AG08396 (cell line): Measurements from ENCODE around the gene GJB1.
A peak's percentile ranks its signal among the peaks of the same experiment; 100 is the strongest.
"Not testable (repeated sequence)": the region's sequence is repeated elsewhere in the genome, so short reads cannot be mapped to it uniquely, and the experiment has no call there.

Source experiments
- DNase-seq: peaks from one replicate; pipeline ENCODE4 v3.0.0; 2012; ENCODE audit warnings: low spot score, mixed read lengths

GJB1 gene

DNA sequence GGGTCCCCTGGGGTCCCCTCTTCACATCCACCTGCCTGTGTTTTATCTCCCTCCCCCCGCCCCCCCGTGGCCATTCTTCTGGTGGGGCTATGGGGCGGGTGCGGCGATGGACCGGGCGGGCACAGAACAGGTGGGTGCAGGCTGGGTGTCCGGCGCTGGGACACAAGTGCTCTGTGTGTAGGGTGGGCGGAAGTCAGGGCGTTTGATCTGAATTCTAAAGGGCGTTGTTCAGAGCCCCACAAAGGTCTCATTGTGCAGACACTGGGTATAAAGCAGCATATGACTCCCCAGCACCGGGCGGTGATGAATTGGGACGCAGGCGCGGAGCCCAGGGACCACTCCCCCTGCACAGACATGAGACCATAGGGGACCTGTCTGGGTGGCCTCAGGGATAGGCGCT, at the start of gene GJB1:
Gene GJB1 (plus strand): TSS at position 296 of the 400 bp plus-strand sequence. CDS start 484 bp downstream, outside the sequence.
- no peak for DNase-seq

DNA sequence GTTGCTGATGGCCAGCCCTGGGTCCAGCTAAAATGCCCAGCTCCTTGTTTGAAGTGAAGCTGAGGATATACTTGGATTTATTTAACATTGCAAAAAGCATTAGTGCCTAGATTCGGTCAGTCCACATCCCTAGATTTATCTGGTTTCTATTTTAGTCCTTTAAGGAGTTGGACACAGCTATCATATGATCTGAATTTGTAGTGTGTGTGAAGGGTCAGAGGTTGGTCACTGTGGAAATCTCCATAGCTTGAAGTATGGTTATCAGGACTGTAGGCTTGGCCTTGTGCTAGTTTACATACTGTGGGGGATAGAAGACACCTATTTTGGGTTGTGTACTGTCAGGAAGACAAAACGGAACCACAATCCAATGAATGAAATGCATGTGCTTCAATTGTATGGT, 49.6 kb upstream of the GJB1 start:
- no peak for DNase-seq

DNA sequence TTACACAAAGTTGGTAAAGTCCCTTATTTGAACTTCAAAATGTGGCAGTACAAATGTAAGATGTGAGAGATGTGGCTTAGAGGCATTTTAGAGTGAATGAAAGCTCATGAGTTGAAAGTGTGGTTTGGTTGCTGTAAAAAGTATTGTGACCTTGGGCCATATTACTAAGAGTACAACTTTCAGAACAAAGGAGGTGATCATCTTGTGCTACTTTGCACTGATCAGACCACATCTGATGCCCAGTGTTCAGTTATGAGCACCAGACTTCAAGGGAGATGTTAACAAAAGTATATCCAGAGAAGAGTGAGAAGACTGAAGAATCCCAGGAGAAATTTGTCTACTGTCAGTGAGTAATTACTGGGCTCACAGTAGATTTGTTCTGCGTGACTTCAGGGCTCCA, 48.2 kb upstream of the GJB1 start:
- DNase-seq, result no peak

DNA sequence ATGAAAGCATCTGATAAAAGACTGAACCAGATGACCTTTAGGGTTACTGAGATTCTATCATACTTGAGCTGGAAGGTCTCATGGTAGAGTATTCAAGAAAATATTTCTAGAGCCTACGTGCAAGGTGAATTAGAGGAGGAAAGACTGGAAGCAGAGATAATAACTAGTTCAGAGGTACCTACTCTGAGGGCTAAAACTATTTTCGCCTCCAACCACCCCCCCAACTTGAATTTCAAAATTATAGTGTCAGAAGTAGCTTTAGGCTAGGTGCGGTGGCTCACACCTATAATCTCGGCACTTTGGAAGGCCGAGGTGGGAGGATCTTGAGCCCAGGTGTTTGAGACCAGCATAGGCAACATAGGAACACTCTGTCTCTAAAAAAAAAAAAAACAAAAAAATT, 47.5 kb upstream of the GJB1 start:
- DNase-seq, result no peak

DNA sequence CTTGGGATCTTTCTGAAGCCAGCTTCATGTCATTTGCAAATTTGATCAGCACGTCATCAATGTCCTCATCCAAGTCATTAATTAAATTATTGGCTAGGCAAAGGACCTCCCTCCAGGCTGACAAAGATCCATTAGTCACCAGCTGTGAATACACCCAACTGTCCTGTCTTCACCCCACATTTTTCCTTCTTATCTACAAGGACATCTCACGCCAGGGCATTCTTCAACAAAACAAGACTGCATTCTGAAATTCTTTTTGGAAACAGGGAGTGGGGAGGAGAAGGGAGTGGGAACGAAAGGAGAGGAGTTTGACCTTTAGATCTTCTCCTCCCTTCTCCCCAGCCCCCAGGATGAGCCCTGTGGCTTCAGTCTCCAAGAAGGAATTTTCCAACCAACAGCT, 45.7 kb upstream of the GJB1 start:
- DNase-seq, result no peak

DNA sequence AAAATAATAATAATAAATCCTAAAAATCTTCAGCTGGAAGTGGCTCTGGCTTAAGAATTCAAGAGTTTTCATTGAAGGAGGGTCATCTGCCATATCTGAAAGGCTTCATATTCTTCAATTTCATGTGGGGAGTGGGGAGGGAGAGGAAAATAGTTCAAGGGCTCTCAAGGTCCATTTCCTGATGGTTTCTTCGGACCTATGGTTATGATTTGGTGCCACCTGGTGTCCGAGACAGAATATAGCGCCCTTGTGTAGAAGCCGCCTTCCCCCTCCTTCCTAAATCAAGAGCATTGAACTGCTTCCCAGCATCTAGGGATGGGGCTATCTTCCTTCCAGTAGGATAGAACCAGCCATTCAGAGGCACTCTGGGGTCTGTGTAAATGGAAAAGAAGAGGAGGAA, 44.1 kb upstream of the GJB1 start:
- peak; percentile 65 for DNase-seq

DNA sequence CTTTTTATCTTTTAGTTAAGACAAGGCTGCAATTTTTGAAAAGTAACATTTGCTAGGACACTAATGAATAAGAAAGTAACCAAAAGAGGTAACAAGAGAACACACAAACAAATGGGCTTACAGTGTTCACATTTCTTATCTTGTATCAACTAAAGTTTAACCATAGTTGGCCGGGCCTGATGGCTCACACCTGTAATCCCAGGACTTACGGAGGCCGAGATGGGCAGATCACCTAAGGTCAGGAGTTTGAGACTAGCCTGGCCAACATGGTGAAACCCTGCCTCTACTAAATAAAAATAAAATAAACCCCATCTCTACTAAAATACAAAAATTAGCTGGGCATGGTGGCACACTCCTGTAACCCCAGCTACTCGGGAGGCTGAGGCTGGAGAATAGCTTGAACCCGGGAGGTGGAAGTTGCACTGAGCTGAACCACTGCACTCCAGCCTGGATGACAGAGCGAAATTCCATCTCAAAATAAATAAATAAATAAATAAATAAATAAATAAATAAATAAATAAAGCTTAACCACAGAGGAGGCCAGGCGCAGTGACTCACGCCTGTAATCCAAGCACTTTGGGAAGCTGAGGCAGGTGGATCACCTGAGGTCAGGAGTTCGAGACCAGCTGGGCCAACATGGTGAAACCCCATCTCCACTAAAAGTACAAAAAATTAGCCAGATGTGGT, 42.3 kb upstream of the GJB1 start:
- DNase-seq, result not testable (repeated sequence)

DNA sequence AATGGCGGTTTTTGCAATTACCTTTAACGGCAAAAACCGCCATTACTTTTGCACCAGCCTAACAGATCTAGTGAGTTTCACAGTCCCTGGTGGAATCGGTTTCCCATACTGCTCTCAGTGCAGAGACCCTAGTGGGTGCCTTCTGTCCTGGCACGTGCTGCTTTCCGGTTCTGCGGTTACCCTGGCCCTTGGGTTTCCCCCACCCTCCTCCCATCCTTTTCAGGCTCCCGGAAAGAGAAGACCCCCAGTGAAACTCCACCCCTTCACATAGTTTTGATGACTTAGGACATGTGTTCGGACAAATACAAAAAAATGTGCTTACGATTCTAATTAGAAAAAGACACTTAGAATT, 41.5 kb upstream of the GJB1 start:
- DNase-seq, result no peak

DNA sequence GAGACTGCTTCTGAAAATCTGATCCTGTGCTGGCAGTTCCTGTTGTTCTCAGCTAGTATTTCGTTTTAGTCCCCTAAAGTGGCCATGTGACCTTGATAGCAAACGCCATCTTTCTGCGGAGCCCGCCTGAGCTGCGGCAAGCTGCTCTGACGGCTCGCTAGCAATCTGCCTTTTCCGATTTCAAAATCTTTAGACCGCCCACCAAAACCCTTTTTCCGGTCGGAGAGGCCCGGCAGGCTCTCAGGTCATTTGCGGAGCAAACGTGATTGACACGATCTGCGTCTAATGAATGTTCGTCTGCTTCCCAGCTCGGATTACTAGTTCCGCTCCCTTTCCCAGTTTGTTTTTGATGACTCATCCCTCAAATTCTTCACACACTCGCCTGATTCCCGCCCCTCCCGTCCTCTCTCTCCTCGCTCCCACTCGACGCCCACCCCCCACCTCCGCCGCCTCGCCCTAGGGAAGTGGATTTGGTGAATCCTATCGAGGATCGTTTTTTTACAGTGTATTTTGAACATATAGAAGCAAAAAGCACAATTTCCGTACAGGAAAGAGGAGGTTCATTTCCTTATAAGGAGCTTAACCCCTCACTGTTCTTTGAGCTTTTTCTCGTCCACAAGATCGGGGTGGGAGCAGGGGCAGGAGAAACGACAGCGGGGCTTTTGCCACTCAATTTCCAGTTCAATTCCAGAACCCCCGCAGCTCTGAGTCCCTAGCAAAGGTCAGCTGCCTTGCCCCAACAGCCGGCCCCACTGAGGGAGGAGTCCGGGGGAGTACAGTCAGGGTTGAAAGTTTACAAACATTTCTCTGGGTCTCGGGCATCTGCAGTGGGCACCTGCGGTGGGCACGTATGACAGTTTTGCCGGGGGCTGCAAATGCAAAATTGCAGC, 40.9 kb upstream of the GJB1 start:
- DNase-seq, result peak; percentile 82

DNA sequence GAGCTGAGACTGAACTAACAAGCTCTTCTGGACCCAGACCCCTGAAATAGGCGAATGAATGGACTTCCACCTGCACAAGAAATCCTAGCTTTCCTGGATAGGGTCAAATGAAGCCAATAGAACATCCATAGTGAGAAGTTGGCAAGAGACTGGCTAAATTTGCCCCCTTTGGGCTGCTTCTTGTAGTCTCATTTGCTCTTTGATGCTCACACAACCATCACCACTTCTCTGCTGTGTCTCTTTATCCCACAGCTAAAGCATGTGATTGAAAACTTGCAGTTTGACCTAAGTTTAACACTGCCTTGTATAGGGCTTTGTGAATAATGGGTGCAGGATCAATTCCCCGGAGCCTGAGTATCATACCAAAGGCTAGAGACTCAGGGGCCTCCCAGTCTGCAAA, 40.2 kb upstream of the GJB1 start:
- no peak for DNase-seq

DNA sequence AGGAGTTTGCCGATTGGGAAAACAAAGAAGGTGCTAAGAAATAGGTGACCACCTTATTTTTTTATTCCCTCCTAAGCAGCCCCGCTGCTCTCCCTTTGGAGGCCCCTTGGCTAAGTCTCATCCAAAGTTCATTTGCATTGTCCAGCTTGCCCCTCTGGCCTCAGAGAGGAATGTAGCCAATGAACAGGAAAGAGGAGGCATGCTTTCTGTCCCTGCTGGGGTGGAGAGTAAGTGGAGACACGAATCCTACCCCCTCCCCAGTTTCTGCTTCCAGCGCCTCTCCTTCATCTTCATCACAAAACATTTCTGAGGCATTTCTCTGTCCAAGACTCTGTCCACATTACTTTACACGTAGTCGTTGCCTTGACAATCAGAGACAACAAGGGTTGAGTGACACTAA, 39.7 kb upstream of the GJB1 start:
- DNase-seq, result no peak

DNA sequence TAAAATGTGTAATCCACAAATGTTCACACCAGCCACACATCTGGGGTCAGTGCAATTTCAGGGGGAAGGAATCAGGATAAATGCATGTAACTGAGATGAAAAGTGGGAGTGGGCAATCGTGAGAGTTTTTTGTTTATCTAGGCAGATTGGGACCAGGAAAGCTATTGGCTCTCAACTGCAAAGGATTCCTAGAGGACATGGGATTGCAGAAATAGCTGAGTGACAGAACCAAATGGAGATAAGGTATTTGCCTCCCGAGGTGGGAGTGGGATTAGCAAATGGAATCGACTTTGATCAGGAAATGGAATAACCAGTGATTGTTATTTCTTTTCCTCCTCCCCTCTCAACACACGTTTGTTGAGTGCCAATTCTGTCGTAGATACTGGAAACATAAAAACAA, 38.9 kb upstream of the GJB1 start:
- DNase-seq, result no peak

DNA sequence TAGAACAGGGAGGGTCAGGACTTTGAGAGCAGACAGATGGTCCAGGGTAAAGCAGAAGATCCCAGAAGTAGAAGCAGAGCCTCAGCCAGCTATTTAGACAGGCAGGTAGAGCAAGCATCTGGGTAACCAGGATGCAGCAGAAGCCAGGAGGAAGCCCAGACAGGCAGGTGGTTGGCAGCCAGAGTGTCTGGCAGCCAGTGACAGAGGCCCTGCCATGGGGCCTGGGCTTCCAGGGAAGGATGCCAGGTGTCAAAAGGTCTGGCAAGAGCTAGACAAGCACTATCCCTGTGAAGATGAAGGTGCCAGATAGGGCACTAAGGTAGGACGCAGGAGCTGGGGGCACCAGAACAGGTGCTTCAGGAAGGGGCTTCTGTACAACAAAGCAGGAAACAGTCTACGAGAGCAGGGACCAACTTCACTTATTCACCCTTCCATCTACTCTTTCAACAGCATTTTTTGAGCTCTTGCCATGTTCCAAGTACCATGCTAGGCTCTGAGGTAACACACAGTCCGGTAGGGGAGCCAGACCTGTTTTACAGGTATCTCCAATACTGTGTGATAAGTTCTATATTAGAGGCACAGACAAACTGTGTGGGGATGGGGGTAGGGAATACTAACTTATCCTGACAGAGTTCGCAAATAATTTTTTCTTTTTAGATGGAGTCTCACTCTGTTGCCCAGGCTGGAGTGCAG, 38.1 kb upstream of the GJB1 start:
- no peak for DNase-seq

DNA sequence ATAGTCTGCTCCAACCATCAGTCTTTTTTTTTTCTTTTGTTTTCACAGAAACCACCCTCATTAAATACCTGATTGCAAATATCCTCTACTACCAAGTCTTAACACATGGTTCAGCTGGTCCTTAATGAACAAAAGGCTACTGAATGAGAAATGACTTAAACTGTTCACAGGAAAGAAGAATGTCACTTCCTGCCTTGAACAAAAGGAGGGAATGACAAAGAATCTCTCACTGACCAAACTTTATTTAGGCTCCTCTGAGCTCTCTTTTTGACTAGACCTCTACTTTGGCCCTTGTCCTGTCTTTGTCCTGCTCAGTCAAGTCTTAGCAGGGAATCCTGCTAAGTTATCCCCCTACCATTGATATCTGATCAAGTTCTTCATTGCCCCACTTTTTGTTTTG, 31.8 kb upstream of the GJB1 start:
- DNase-seq, result no peak

DNA sequence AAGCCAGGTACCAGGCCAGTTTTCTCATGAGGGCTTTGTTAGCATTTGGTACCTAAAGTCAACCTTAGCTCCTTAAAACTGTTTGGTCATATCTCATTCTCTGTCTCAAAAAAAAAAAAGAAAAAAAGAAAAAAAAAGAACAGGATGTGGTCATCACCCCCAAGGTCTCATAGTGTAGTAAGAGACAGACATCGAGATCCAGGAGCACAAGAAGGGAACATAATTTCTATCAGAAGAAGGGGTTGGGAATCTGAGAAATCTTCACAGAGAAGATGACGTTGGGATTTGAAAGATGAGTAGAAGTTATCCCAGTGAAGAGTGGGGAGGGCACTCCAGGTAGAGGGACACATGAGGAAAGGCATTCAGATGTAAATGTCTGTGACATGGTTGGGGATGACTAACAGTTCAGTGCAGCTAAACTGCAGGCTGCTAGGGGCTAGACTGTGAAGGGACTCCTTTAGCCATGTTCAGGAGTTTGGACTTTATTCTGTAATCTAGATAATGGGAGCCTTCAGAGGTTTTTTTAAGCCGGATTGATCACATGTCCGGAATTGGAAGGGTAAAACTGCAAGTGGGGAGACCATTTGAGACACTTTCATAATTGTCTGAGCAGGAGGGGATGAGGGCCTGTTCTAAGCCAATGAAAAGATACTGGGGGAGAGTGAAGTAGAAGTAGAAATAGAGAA, 26.9 kb upstream of the GJB1 start:
- DNase-seq, result no peak

DNA sequence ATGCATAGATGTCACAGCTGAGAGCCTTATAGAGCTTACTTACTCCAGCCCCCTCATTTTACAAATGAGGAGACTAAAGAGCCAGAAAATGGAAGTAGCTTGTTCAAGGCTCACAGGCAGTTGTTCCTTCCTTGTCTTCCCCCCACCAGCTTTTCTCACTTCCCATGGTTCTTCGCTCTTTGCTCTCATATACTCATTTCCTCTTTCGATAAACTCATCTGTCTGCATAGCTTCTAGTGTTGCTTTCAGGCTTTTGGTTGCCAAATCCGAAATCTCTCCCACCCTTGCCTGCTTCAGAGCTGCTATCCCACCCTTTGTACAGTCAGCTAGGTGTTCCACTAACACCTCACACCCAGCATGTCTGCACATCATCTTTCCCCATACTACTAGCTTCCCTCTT, 25.0 kb upstream of the GJB1 start:
- DNase-seq, result no peak

DNA sequence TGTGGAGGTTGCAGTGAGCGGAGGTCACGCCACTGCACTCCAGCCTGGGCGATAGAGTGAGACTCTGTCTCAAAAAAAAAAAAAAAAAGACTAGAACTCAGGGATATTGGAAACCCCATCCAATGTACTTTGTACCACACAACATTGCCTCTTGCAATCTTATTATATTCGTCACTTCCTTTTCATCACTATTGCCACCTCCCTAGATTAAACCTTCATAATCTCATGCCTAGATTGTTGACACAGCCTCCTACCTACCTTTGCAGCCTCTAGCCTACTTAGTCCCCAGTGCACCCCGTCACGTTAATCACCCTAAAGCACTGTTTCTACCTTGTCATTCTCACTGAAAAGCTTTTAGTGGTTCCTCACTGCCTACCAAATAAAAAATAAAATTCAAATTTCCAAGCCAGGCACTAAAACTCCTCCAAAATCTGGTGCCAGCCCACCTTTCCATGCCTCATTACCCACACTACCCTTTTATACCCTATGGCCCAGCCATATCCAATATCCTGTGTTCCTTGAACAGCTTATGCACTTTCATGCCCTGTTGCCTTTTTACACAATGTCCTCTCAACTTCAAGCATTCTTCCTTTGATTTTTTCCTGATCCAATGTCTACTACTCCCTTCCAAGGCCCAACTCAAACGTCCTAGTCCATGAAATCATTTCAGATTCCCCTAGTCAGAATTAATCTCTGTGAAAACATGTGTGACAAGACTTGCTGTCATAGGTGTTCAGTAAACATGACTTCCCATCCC, 23.6 kb upstream of the GJB1 start:
- DNase-seq, result no peak

DNA sequence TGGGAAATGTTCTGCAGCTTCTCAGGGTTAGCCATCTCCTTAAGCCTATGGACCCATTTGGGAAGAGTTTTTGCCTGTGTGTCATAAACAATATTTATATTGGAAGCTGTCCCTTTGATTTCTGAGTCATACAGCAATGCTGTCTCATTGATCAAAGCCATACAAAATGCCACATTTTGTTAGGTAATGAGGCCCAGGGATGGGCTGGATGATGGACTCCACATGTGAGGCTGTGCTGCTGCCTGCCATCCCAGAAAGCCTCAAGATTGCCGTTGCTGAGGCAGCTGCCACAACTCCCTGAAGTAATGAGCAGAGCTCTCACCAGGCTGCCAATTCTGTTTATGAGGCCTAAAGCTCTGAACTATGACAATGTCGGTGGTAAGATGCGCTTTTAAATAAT, 12.2 kb upstream of the GJB1 start:
- DNase-seq, result no peak

DNA sequence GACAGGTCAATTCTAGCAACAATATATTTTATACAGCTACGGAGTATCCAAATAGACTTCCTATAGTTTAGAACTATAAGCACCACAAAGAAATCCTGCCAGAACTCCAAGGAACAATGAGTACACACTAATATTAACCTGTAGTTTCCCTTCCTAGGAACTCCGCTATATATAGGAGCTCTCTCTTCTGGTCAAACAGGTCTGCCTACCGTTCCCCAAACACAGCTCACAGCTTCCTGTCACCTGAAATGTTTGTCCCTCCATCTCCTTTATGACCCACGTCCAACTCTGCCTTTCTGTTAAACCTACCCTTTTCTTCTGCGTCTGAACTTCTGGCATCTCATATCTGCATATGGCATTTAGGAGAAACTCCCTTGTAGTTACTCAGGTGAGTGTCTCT, 10.5 kb upstream of the GJB1 start:
- DNase-seq, result no peak

DNA sequence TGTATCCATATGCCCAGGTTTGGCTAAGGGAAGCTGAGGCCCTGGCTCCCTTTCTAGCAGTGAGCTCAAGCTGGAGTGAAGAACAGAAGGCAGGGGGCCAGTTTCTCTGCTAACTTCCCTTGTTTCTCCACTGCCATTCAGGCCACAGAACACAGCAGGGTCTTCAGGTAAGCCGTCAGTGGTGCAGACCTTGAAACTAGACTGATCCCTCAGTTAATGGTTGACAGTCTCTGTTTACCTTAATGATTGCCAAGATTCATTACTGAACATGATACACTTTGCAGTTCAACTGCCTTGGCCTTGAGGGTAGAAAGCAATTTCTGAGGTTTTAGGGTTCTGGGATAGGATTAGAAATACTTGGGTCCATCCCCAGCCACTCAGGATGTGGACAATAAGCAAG, 8.9 kb upstream of the GJB1 start:
- DNase-seq, result no peak

DNA sequence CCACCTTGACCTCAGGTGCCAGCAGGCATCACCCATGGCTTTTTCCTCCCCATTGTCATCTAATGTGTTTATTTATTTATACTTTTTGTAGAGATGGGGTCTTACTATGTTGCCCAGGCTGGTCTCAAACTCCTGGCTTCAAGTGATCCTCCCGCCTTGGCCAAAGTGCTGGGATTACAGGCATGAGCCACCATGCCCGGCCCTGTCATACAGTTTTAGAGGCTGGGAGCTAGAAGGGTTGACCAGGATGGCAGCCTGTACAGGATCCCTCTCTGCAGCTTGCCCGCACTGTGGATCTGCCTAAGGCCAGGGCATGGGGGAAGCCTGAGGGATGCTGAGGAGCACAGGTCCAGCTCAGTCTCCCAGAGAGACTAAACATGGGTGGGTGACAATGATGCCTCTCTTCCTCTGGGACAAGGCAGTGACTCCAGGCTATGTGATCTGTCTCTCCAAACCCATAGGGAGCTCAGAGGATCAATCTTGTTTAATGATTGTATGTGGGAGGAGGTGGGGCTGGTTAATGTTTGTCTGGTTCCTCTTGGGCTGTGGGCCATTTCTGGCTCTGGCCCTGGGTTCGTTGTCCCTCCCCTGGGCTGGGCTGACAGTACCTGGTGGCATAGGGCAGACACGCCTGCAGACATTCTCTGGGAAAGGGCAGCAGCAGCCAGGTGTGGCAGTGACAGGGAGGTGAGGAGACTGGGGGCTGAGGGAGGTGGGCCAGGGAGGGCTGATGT, 8.3 kb upstream of the GJB1 start:
- no peak for DNase-seq
